ENCODE data around the gene ZAP70. TPM values are rescaled to one million over a fixed set of nuclear protein-coding genes. Genes with fewer than 3 reads are reported as not detected.

ZAP70 gene
- total and polyA plus RNA-seq, 10 of the 15 experiments (the other 5 are each of a cell fraction or from before 2014, with no cell fraction given), result 0.18 to 2.9 (median 1.2) TPM; not detected in 1

GRCh38 chr2:97728091-97728731 is 14.8 kb downstream of the ZAP70 start:
- TF ChIP-seq JUNB (IDR thresholded peaks at IDR 0.05), result no peak
- TF ChIP-seq MTA2 (IDR thresholded peaks at IDR 0.05; ENCODE audit: low read depth), result no peak
- no peak for TF ChIP-seq PML (IDR thresholded peaks at IDR 0.05; ENCODE audit: low read length)
- TF ChIP-seq GATAD2B (conservative IDR thresholded peaks at IDR 0.05; ENCODE audit: low read depth), result no peak
- no peak for TF ChIP-seq ZBTB40 (IDR thresholded peaks at IDR 0.05; ENCODE audit: borderline replicate concordance)
- no peak for TF ChIP-seq MXI1 (IDR thresholded peaks at IDR 0.05; ENCODE audit: low read depth, low read length)
- no peak for TF ChIP-seq ZNF24 (IDR thresholded peaks at IDR 0.05)
- TF ChIP-seq SUPT20H (IDR thresholded peaks at IDR 0.05; ENCODE audit: borderline replicate concordance, control insufficient read depth, low read depth, low read length), result no peak
- no peak for TF ChIP-seq RFX5 (IDR thresholded peaks at IDR 0.05; ENCODE audit: low read depth, low read length)
- TF ChIP-seq TBL1XR1 (IDR thresholded peaks at IDR 0.05; ENCODE audit: low read depth, low read length), result no peak
- TF ChIP-seq RELB (IDR thresholded peaks at IDR 0.05; ENCODE audit: low read depth), result no peak
- TF ChIP-seq POLR2A (IDR thresholded peaks at IDR 0.05; ENCODE audit: low read depth, low read length), result no peak
- TF ChIP-seq NFIC (IDR thresholded peaks at IDR 0.05; ENCODE audit: low read depth, low read length), result no peak
- no peak overlapping the region for H3K27ac ChIP-seq (ENCODE audit: control insufficient read depth, insufficient read depth)
- SMC1A ChIA-PET (ENCODE audit: uncharacterized antibody, unreplicated experiment), result interaction anchor here (0.6 to 1.5 kb wide), 2 partner anchors 18 to 208 kb away, joined by 3 read pairs; no protein-coding TSS in a partner anchor
- WGBS (ENCODE audit: insufficient coverage, insufficient replicate concordance, low lambda C conversion rate, missing lambda C conversion rate), result 71% methylated on average over 12 of the region's 12 CpGs
- H3K4me2 ChIP-seq (ENCODE audit: control insufficient read depth, insufficient read depth), result no peak overlapping the region
- no peak overlapping the region for H2AFZ ChIP-seq (ENCODE audit: control insufficient read depth, low read depth, low read length)
- ATAC-seq (no peak), FAIRE-seq (no peak), DNase-seq (ENCODE audit: low read depth, low spot score) (no peak)
- no peak overlapping the region for H3K4me3 ChIP-seq
- H3K9me3 ChIP-seq (replicated peaks; ENCODE audit: control insufficient read depth, insufficient read depth, low read length), result peaks cover 2% of the 10 kb centered on the region; the same call in 1 of the 3 replicates
- in situ Hi-C loops (cut with MboI), result no loop called here
- intact Hi-C loops (cut with micrococcal nuclease; ENCODE audit: unreplicated experiment), result no loop called here
- no TSS peak for BruUV-seq (replicated peaks)
- CTCF ChIA-PET, result interaction anchor here (2.9 kb wide), 1 partner anchor 12 kb away, joined by 8 read pairs; no protein-coding TSS in a partner anchor
- H3K4me1 ChIP-seq (ENCODE audit: control insufficient read depth, insufficient read depth, low read length), result no peaks in the 10 kb centered on the region
- no peaks in the 10 kb centered on the region for H3K27me3 ChIP-seq (replicated peaks in 1 of 2; ENCODE audit: control insufficient read depth in 2 of 2, insufficient read depth in 2 of 2, low read length in 1 of 2)
- H3K79me2 ChIP-seq (ENCODE audit: control insufficient read depth, insufficient read depth, low read length), result no peaks in the 10 kb centered on the region
- RAD21 ChIA-PET (ENCODE audit: unreplicated experiment), result no interaction called here
- no peaks in the 10 kb centered on the region for H3K36me3 ChIP-seq (ENCODE audit: control insufficient read depth in 2 of 2, insufficient read depth in 2 of 2, low read length in 1 of 2)
- no peaks in the 10 kb centered on the region for H4K20me1 ChIP-seq (ENCODE audit: control insufficient read depth, insufficient read depth)
- H3K9ac ChIP-seq (ENCODE audit: control insufficient read depth, insufficient read depth, low read length), result no peak overlapping the region
- POLR2A ChIA-PET, result no interaction called here
